HCT116 (cell line): ENCODE results near the gene SLC16A13. TPM values are rescaled to one million over a fixed set of nuclear protein-coding genes. Genes with fewer than 3 reads are reported as not detected.

Source experiments
- ATAC-seq: fragments of 200-7000 bp; cut with Tn5 transposase; 2 replicates; pipeline ENCODE4 v1.9.1; 2020; ENCODE audit warnings: mild to moderate bottlenecking, moderate library complexity
- BruUV-seq: library from RNA; stranded (reverse); fragments of 400-500 nt; replicated peaks from 2 replicates; lab custom pipeline; 2021; lab: Mats Ljungman, UMichigan
- CTCF ChIA-PET: fragments of 300-600 bp; sonication (Branson Sonifier 250); formaldehyde crosslinking; loops from one replicate; lab custom pipeline; 2021; ENCODE audit warnings: antibody characterized with exemption; lab: Charles Lee
- POLR2A ChIA-PET: fragments of 300-600, 350-600 bp; sonication (Branson Sonifier 250); formaldehyde crosslinking; loops from one replicate; lab custom pipeline; 2021; ENCODE audit warnings: antibody characterized with exemption; lab: Charles Lee
- RAD21 ChIA-PET, 2 experiments: fragments of 300-600 bp; sonication (Branson Sonifier 250); formaldehyde crosslinking; loops; one replicate each; lab custom pipeline; 2023; ENCODE audit warnings: low total read pairs in 2 of 2; ENCODE audit not compliant: uncharacterized antibody in 2 of 2, unreplicated experiment in 2 of 2, low non-redundant PET in 1 of 2; lab: Charles Lee
- DNase-seq: peaks from one replicate; pipeline ENCODE4 v3.0.0-alpha.2; 2010; ENCODE audit warnings: low read depth, low spot score
- H2AFZ ChIP-seq: fragments of 200-600 bp; shearing (Covaris generic), sonication (generic); 2 replicates; pipeline ENCODE4 v1.6.1; 2017; ENCODE audit warnings: low read depth, mixed run types, mixed read lengths, antibody characterized with exemption, low read length; ENCODE audit not compliant: poor library complexity, severe bottlenecking
- H3K27ac ChIP-seq: 2 replicates; pipeline ENCODE4 v1.5.1; 2012; ENCODE audit warnings: low read depth, low read length
- H3K27me3 ChIP-seq: fragments of 200-600 bp; sonication (generic); 2 replicates; pipeline ENCODE4 v1.6.1; 2016; ENCODE audit warnings: mixed run types, low read length, mixed read lengths; ENCODE audit not compliant: insufficient read depth
- H3K36me3 ChIP-seq, 2 experiments: fragments of 200-500 bp in 1 of 2; fragments of 200-600 bp in 1 of 2; sonication (Bioruptor generic) in 1 of 2; sonication (generic) in 1 of 2; 2 replicates each; pipeline versions ENCODE4 v1.5.1 to v1.6.1; 2014 to 2016; ENCODE audit warnings: low read length in 2 of 2, inconsistent platforms in 1 of 2, mixed read lengths in 1 of 2, mixed run types in 1 of 2; ENCODE audit not compliant: insufficient read depth in 2 of 2, control insufficient read depth in 1 of 2
- H3K4me1 ChIP-seq, 2 experiments: fragments of 200-600 bp in 1 of 2; sonication (generic) in 1 of 2; 2 replicates each; pipeline versions ENCODE4 v1.5.1 to v1.6.1; 2012 to 2017; ENCODE audit warnings: low read length in 2 of 2, inconsistent platforms in 1 of 2, mild to moderate bottlenecking in 1 of 2, mixed read lengths in 1 of 2, mixed run types in 1 of 2, moderate library complexity in 1 of 2; ENCODE audit not compliant: insufficient read depth in 2 of 2, control insufficient read depth in 1 of 2
- H3K4me2 ChIP-seq: fragments of 200-600 bp; sonication (generic); 2 replicates; pipeline ENCODE4 v1.6.1; 2017; ENCODE audit warnings: mixed run types, low read length, mixed read lengths
- H3K4me3 ChIP-seq, 2 experiments: fragments of 200-600 bp in 1 of 2; sonication (generic) in 1 of 2; replicated peaks in 1 of 2; 2 replicates each; pipeline ENCODE4 v1.5.1; 2011 to 2016; ENCODE audit warnings: low read length in 2 of 2, control low read depth in 1 of 2, low read depth in 1 of 2, mild to moderate bottlenecking in 1 of 2, mixed read lengths in 1 of 2, mixed run types in 1 of 2
- H3K79me2 ChIP-seq: fragments of 200-600 bp; sonication (generic); 2 replicates; pipeline ENCODE4 v1.6.1; 2017; ENCODE audit warnings: mild to moderate bottlenecking, mixed run types, low read length, moderate library complexity, mixed read lengths; ENCODE audit not compliant: insufficient read depth
- H3K9ac ChIP-seq: fragments of 200-600 bp; sonication (generic); 2 replicates; pipeline ENCODE4 v1.6.1; 2016; ENCODE audit warnings: low read length, mixed read lengths
- H3K9me2 ChIP-seq: fragments of 200-600 bp; sonication (generic), shearing (Covaris generic); 2 replicates; pipeline ENCODE4 v1.6.1; 2017; ENCODE audit warnings: mixed run types, mild to moderate bottlenecking, moderate library complexity; ENCODE audit not compliant: insufficient read depth
- H3K9me3 ChIP-seq, 2 experiments: fragments of 200-500 bp in 1 of 2; fragments of 200-600 bp in 1 of 2; sonication (Bioruptor generic) in 1 of 2; sonication (generic) in 1 of 2; 2 replicates each; pipeline ENCODE4 v1.6.1; 2014 to 2017; ENCODE audit warnings: low read length in 2 of 2, mixed read lengths in 2 of 2, inconsistent platforms in 1 of 2, low read depth in 1 of 2, mild to moderate bottlenecking in 1 of 2, mixed run types in 1 of 2, moderate library complexity in 1 of 2; ENCODE audit not compliant: control insufficient read depth in 1 of 2, insufficient read depth in 1 of 2
- H4K20me1 ChIP-seq: fragments of 200-600 bp; sonication (generic), shearing (Covaris generic); 2 replicates; pipeline ENCODE4 v1.6.1; 2017; ENCODE audit warnings: mixed run types, mild to moderate bottlenecking, moderate library complexity; ENCODE audit not compliant: insufficient read depth
- CBX3 ChIP-seq: IDR thresholded peaks from 2 replicates; pipeline ENCODE4 v1.6.1; 2012; ENCODE audit warnings: low read depth
- CEBPB ChIP-seq: IDR thresholded peaks from 2 replicates; pipeline ENCODE4 v1.6.1; 2012; ENCODE audit warnings: low read depth
- ELF1 ChIP-seq: IDR thresholded peaks from 2 replicates; pipeline ENCODE4 v1.6.1; 2012; ENCODE audit warnings: low read depth, borderline replicate concordance
- FOSL1 ChIP-seq: IDR thresholded peaks from 2 replicates; pipeline ENCODE4 v1.6.1; 2012; ENCODE audit warnings: low read depth
- POLR2A ChIP-seq: IDR thresholded peaks from 2 replicates; pipeline ENCODE4 v1.7.0; 2011; ENCODE audit warnings: borderline replicate concordance; ENCODE audit not compliant: insufficient read depth, insufficient read length; ENCODE audit errors: extremely low read depth
- RAD21 ChIP-seq: IDR thresholded peaks from 2 replicates; pipeline ENCODE4 v1.6.1; 2012; ENCODE audit warnings: low read depth, mild to moderate bottlenecking
- SIN3A ChIP-seq: IDR thresholded peaks from 2 replicates; pipeline ENCODE4 v1.6.1; 2012; ENCODE audit warnings: low read depth
- SP1 ChIP-seq: IDR thresholded peaks from 2 replicates; pipeline ENCODE4 v1.6.1; 2012; ENCODE audit warnings: low read depth
- SRF ChIP-seq: IDR thresholded peaks from 2 replicates; pipeline ENCODE4 v1.6.1; 2012; ENCODE audit warnings: low read depth
- TCF7L2 ChIP-seq: IDR thresholded peaks from 2 replicates; pipeline ENCODE4 v1.7.0; 2011; ENCODE audit warnings: borderline replicate concordance, inconsistent platforms; ENCODE audit not compliant: insufficient read depth, insufficient read length; ENCODE audit errors: extremely low read depth
- ZFX ChIP-seq: fragments of 450-650 bp; IDR thresholded peaks from 2 replicates; pipeline ENCODE4 v1.6.1; 2017
- intact Hi-C: fragments of 100-400 bp; cut with micrococcal nuclease; formaldehyde crosslinking; loops from 2 replicates; pipeline ENCODE4 v1.10.0; 2022
- total RNA-seq: library from RNA; stranded (reverse); gene quantifications from one replicate; pipeline ENCODE4 v1.2.1, GENCODE V29; 2021; ENCODE audit not compliant: unreplicated experiment
- TF ChIP-seq, protein P1 (sequence below): IDR thresholded peaks from 2 replicates; pipeline ENCODE4 v1.6.1; 2012; ENCODE audit warnings: low read depth
- TF ChIP-seq, protein P2 (sequence below), 3 experiments: fragments of 200-600 bp in 1 of 3; sonication (generic) in 1 of 3; IDR thresholded peaks in 2 of 3; conservative IDR thresholded peaks in 1 of 3; 2 replicates each; pipeline ENCODE4 v1.5.1; 2012 to 2017; ENCODE audit warnings: low read depth in 2 of 3, low read length in 2 of 3, antibody characterized with exemption in 1 of 3, borderline replicate concordance in 1 of 3, control low read depth in 1 of 3, mild to moderate bottlenecking in 1 of 3, mixed read lengths in 1 of 3, mixed run types in 1 of 3, moderate library complexity in 1 of 3; ENCODE audit not compliant: insufficient read depth in 1 of 3
- TF ChIP-seq, protein P3 (sequence below): IDR thresholded peaks from 2 replicates; pipeline ENCODE4 v1.6.1; 2012
- TF ChIP-seq, protein P4 (sequence below): IDR thresholded peaks from 2 replicates; pipeline ENCODE4 v1.6.1; 2011; ENCODE audit warnings: mild to moderate bottlenecking, low read length, moderate library complexity; ENCODE audit not compliant: insufficient replicate concordance; ENCODE audit errors: extremely low read depth

SLC16A13 gene
- total RNA-seq, 1 experiment from 2014 or later, result 6.8 TPM

DNA sequence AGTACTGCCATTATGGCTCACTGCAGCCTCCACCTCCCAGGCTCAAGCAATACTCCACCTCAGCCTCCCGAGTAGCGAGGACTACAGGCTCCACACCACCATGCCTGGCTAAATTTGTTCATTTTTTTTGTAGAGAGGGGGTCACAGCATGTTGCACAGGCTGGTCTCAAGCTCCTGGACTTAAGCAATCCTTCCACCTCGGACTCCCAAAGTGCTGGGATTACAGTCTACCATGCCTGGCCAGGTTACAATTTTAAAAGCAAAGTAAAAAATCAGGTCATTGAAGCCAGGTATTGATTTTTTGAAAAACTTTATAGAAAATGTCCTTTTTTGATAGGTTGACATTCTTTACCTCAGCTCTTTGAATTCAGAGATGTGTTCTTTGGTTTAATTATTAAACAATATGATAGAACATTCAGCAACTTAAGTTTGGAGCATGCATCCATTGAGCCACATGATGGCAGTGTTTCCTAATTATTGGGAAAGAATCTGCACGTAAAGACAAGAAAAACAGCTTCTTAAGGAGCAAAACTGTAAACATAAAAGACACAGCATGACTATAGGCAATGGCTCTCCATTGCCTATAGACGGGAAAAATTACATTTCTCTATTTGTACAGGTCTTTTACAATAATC, 9.8 kb downstream of the SLC16A13 start (continued):
- peak; percentile 96 for TF ChIP-seq RAD21
- TF ChIP-seq CBX3, result no peak
- no peak for TF ChIP-seq SIN3A

DNA sequence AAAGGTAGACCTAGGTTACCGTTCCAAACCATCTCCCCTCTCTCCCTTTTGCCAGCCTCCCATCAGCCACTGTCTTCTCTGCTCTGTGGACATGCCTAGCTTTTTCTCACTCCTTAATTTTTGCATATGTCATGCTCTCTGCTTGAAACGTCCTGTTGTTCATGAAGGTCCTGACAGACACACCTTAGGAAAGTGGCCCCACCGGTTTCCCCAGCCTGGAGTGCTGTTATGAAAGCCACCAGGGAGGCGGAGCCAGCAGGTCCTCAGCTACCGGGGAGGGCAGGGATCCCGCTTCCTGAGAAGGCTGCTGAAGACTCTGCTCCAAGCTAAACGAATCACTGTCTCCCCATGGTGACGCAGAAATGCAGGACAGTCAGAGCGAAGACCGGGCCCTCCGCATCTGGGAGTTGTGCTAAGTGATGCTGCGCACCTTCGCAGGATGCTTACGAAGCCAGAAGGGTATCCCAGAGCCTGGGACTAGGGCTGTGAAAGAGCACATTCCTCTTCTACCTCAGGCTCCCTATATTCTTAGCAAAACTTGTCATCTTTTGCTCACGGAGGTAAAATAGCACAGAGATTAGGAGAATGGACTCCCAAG, 10.4 kb downstream of the SLC16A13 start:
- no peaks in the 10 kb centered on the region for H4K20me1 ChIP-seq
- no peaks in the 10 kb centered on the region for H3K9me2 ChIP-seq
- no peaks in the 10 kb centered on the region for H3K27me3 ChIP-seq
- ChIA-PET RAD21 (interaction anchor here (0.5 to 2.3 kb wide), 15 partner anchors 10 to 354 kb away, joined by 3 to 16 read pairs (median 4); no protein-coding TSS in a partner anchor), CTCF (interaction anchor here (0.5 to 5.4 kb wide), 29 partner anchors 8 to 1011 kb away, joined by 3 to 53 read pairs (median 5); partner anchors contain the start of genes ASGR1, CTDNEP1, NEURL4 and SLC16A13), POLR2A (interaction anchor here (1.0 to 2.1 kb wide), 8 partner anchors 9 to 177 kb away, joined by 3 to 9 read pairs (median 6); partner anchors contain the start of gene SLC16A13)
- H3K4me1 ChIP-seq, result peaks cover 31 to 48% of the 10 kb centered on the region in 2 experiments
- DNase-seq (peak; percentile 71), ATAC-seq (peak; percentile 82)
- BruUV-seq, result no TSS peak
- peak overlapping the region; percentile 46 for H3K27ac ChIP-seq
- peak overlapping the region; percentile 49 to 65 for H3K4me3 ChIP-seq
- peak overlapping the region; percentile 48 for H3K9ac ChIP-seq
- H3K9me3 ChIP-seq, result no peaks in the 10 kb centered on the region
- H2AFZ ChIP-seq, result peak overlapping the region; percentile 97
- intact Hi-C loops, result loop anchor here (1.0 to 5.0 kb wide), 6 partner anchors 90 to 641 kb away; partner anchors contain the start of genes KCTD11, TP53 and WRAP53
- no peaks in the 10 kb centered on the region for H3K79me2 ChIP-seq
- H3K4me2 ChIP-seq, result peak overlapping the region; percentile 95
- no peaks in the 10 kb centered on the region for H3K36me3 ChIP-seq
- no peak for TF ChIP-seq ELF1
- no peak for TF ChIP-seq TCF7L2
- TF ChIP-seq ZFX, result no peak
- TF ChIP-seq SIN3A, result no peak; the same call in 1 of the 2 replicates
- TF ChIP-seq, protein P1, sequence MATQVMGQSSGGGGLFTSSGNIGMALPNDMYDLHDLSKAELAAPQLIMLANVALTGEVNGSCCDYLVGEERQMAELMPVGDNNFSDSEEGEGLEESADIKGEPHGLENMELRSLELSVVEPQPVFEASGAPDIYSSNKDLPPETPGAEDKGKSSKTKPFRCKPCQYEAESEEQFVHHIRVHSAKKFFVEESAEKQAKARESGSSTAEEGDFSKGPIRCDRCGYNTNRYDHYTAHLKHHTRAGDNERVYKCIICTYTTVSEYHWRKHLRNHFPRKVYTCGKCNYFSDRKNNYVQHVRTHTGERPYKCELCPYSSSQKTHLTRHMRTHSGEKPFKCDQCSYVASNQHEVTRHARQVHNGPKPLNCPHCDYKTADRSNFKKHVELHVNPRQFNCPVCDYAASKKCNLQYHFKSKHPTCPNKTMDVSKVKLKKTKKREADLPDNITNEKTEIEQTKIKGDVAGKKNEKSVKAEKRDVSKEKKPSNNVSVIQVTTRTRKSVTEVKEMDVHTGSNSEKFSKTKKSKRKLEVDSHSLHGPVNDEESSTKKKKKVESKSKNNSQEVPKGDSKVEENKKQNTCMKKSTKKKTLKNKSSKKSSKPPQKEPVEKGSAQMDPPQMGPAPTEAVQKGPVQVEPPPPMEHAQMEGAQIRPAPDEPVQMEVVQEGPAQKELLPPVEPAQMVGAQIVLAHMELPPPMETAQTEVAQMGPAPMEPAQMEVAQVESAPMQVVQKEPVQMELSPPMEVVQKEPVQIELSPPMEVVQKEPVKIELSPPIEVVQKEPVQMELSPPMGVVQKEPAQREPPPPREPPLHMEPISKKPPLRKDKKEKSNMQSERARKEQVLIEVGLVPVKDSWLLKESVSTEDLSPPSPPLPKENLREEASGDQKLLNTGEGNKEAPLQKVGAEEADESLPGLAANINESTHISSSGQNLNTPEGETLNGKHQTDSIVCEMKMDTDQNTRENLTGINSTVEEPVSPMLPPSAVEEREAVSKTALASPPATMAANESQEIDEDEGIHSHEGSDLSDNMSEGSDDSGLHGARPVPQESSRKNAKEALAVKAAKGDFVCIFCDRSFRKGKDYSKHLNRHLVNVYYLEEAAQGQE, result no peak
- TF ChIP-seq POLR2A, result no peak
- peak; percentile 53; the same call in 1 of the 2 replicates for TF ChIP-seq CEBPB
- no peak for TF ChIP-seq SRF
- TF ChIP-seq, protein P2, sequence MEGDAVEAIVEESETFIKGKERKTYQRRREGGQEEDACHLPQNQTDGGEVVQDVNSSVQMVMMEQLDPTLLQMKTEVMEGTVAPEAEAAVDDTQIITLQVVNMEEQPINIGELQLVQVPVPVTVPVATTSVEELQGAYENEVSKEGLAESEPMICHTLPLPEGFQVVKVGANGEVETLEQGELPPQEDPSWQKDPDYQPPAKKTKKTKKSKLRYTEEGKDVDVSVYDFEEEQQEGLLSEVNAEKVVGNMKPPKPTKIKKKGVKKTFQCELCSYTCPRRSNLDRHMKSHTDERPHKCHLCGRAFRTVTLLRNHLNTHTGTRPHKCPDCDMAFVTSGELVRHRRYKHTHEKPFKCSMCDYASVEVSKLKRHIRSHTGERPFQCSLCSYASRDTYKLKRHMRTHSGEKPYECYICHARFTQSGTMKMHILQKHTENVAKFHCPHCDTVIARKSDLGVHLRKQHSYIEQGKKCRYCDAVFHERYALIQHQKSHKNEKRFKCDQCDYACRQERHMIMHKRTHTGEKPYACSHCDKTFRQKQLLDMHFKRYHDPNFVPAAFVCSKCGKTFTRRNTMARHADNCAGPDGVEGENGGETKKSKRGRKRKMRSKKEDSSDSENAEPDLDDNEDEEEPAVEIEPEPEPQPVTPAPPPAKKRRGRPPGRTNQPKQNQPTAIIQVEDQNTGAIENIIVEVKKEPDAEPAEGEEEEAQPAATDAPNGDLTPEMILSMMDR (IDR thresholded peaks at IDR 0.05 in 2 of 3, conservative IDR thresholded peaks at IDR 0.05 in 1 of 3; ENCODE audit: borderline replicate concordance in 1 of 3, insufficient read depth in 1 of 3, low read depth in 2 of 3, low read length in 2 of 3), result 0 out of 6 replicates have a peak, but pooled peaks of 1 of the 3 experiments have one; percentile 16
- no peak for TF ChIP-seq CBX3
- TF ChIP-seq, protein P3, sequence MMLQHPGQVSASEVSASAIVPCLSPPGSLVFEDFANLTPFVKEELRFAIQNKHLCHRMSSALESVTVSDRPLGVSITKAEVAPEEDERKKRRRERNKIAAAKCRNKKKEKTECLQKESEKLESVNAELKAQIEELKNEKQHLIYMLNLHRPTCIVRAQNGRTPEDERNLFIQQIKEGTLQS, result no peak
- TF ChIP-seq RAD21, result no peak
- peak; percentile 52; the same call in 1 of the 2 replicates for TF ChIP-seq SP1
- no peak for TF ChIP-seq FOSL1
- TF ChIP-seq, protein P4, sequence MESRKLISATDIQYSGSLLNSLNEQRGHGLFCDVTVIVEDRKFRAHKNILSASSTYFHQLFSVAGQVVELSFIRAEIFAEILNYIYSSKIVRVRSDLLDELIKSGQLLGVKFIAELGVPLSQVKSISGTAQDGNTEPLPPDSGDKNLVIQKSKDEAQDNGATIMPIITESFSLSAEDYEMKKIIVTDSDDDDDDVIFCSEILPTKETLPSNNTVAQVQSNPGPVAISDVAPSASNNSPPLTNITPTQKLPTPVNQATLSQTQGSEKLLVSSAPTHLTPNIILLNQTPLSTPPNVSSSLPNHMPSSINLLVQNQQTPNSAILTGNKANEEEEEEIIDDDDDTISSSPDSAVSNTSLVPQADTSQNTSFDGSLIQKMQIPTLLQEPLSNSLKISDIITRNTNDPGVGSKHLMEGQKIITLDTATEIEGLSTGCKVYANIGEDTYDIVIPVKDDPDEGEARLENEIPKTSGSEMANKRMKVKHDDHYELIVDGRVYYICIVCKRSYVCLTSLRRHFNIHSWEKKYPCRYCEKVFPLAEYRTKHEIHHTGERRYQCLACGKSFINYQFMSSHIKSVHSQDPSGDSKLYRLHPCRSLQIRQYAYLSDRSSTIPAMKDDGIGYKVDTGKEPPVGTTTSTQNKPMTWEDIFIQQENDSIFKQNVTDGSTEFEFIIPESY, result no peak
